Fibroblast of lung (primary cell): ENCODE data around the gene CHMP4B. TPM values are rescaled to one million over a fixed set of nuclear protein-coding genes. Genes with fewer than 3 reads are reported as not detected.
A peak's percentile ranks its signal among the peaks of the same experiment; 100 is the strongest.

Experiments
- DNase-seq, 2 donors: peaks; one replicate each; pipeline versions ENCODE4 v3.0.0 to v3.0.0-alpha.2; 2010; ENCODE audit warnings: low read depth in 2 of 2
- H2AFZ ChIP-seq: 2 replicates; pipeline ENCODE4 v1.5.1; 2012; ENCODE audit warnings: low read length, control low read depth, inconsistent platforms
- H3K27ac ChIP-seq: 2 replicates; pipeline ENCODE4 v1.5.1; 2011; ENCODE audit warnings: low read length, control low read depth; ENCODE audit not compliant: insufficient read depth
- H3K27me3 ChIP-seq: 2 replicates; pipeline ENCODE4 v1.5.1; 2011; ENCODE audit warnings: mild to moderate bottlenecking, low read length; ENCODE audit not compliant: control insufficient read depth, insufficient read depth
- H3K36me3 ChIP-seq: 2 replicates; pipeline ENCODE4 v1.5.1; 2011; ENCODE audit warnings: low read length; ENCODE audit not compliant: control insufficient read depth, insufficient read depth
- H3K4me1 ChIP-seq: 2 replicates; pipeline ENCODE4 v1.5.1; 2011; ENCODE audit warnings: low read length; ENCODE audit not compliant: control insufficient read depth, insufficient read depth; ENCODE audit errors: extremely low read depth
- H3K4me2 ChIP-seq: 2 replicates; pipeline ENCODE4 v1.5.1; 2011; ENCODE audit warnings: low read length, control low read depth; ENCODE audit not compliant: insufficient read depth; ENCODE audit errors: extremely low read depth
- H3K4me3 ChIP-seq, 4 experiments: fragments of 200-600 bp in 1 of 4; sonication (generic) in 1 of 4; replicated peaks in 1 of 4; 2 replicates each; pipeline ENCODE4 v1.5.1; 2011 to 2016; ENCODE audit warnings: low read length in 4 of 4, low read depth in 3 of 4, mild to moderate bottlenecking in 3 of 4, control low read depth in 2 of 4, inconsistent platforms in 1 of 4, mixed read lengths in 1 of 4; ENCODE audit not compliant: insufficient read depth in 1 of 4; ENCODE audit errors: control extremely low read depth in 1 of 4
- H3K79me2 ChIP-seq: 2 replicates; pipeline ENCODE4 v1.5.1; 2012; ENCODE audit warnings: mild to moderate bottlenecking, low read length, inconsistent platforms; ENCODE audit not compliant: control insufficient read depth, insufficient read depth
- H3K9ac ChIP-seq: 2 replicates; pipeline ENCODE4 v1.5.1; 2011; ENCODE audit warnings: mild to moderate bottlenecking, low read length, control low read depth; ENCODE audit not compliant: insufficient read depth
- H3K9me3 ChIP-seq: 2 replicates; pipeline ENCODE4 v1.5.1; 2012; ENCODE audit warnings: low read depth, low read length; ENCODE audit not compliant: control insufficient read depth, insufficient read depth
- H4K20me1 ChIP-seq: 2 replicates; pipeline ENCODE4 v1.5.1; 2011; ENCODE audit warnings: low read length; ENCODE audit not compliant: control insufficient read depth, insufficient read depth; ENCODE audit errors: extremely low read depth
- CTCF ChIP-seq, 2 donors: IDR thresholded peaks in 1 of 2; conservative IDR thresholded peaks in 1 of 2; 1 replicate in 1 of 2; 2 replicates in 1 of 2; pipeline ENCODE4 v1.5.1; 2011 to 2012; ENCODE audit warnings: low read length in 2 of 2, control low read depth in 1 of 2, inconsistent platforms in 1 of 2, low read depth in 1 of 2, mild to moderate bottlenecking in 1 of 2
- EZH2 ChIP-seq: IDR thresholded peaks from 2 replicates; pipeline ENCODE4 v1.5.1; 2012; ENCODE audit warnings: low read length, control low read depth, mild to moderate bottlenecking; ENCODE audit errors: missing control alignments
- polyA plus RNA-seq, 2 donors: library from polyadenylated mRNA; depleted of rRNA in 1 of 2; stranded (reverse) in 1 of 2; unstranded in 1 of 2; fragments of >200 nt; gene quantifications; 2 replicates each; pipeline ENCODE4 v1.2.1, GENCODE V29; 2011 to 2012; ENCODE audit warnings: missing spikeins in 1 of 2
- total RNA-seq: library from RNA; depleted of rRNA; stranded (reverse); fragments of >200 nt; gene quantifications from 2 replicates; pipeline ENCODE4 v1.2.1, GENCODE V29; 2014

CHMP4B gene
- total and polyA plus RNA-seq, 2 donors (not counting 1 experiment from before 2014, with no cell fraction given): 26.3 to 83.2 TPM

GRCh38 chr20:33787253-33787891, 23.8 kb upstream of the CHMP4B start:
- Histone ChIP-seq H3K4me3 (no peak overlapping the region), H3K9me3 (no peaks in the 10 kb centered on the region), H3K9ac (no peak overlapping the region), H3K27ac (no peak overlapping the region), H3K27me3 (no peaks in the 10 kb centered on the region), H3K79me2 (no peaks in the 10 kb centered on the region), H3K4me1 (peaks cover 7% of the 10 kb centered on the region), H4K20me1 (no peaks in the 10 kb centered on the region), H3K36me3 (peaks cover 3% of the 10 kb centered on the region), H2AFZ (no peak overlapping the region), H3K4me2 (no peak overlapping the region)
- TF ChIP-seq EZH2 (no peak), CTCF (conservative IDR thresholded peaks at IDR 0.05 in 1 of 2, IDR thresholded peaks at IDR 0.05 in 1 of 2; ENCODE audit: low read depth in 1 of 2, low read length in 2 of 2) (no peak)
- DNase-seq: no peak

GRCh38 chr20:33788351-33789049, 22.6 kb upstream of the CHMP4B start:
- no peak overlapping the region for H3K4me3 ChIP-seq
- H3K27me3 ChIP-seq: no peaks in the 10 kb centered on the region
- no peaks in the 10 kb centered on the region for H3K9me3 ChIP-seq
- no peak overlapping the region for H3K4me2 ChIP-seq
- no peaks in the 10 kb centered on the region for H4K20me1 ChIP-seq
- H2AFZ ChIP-seq: no peak overlapping the region
- peaks cover 3% of the 10 kb centered on the region for H3K36me3 ChIP-seq
- peaks cover 7% of the 10 kb centered on the region for H3K4me1 ChIP-seq
- H3K79me2 ChIP-seq: no peaks in the 10 kb centered on the region
- DNase-seq: no peak
- TF ChIP-seq EZH2 (no peak), CTCF (conservative IDR thresholded peaks at IDR 0.05 in 1 of 2, IDR thresholded peaks at IDR 0.05 in 1 of 2; ENCODE audit: low read depth in 1 of 2, low read length in 2 of 2) (no peak)
- H3K9ac ChIP-seq: no peak overlapping the region
- no peak overlapping the region for H3K27ac ChIP-seq

GRCh38 chr20:33789109-33789857, 21.9 kb upstream of the CHMP4B start:
- TF ChIP-seq CTCF (conservative IDR thresholded peaks at IDR 0.05 in 1 of 2, IDR thresholded peaks at IDR 0.05 in 1 of 2; ENCODE audit: low read depth in 1 of 2, low read length in 2 of 2): no peak
- TF ChIP-seq EZH2: no peak
- no peak overlapping the region for H3K27ac ChIP-seq
- peak overlapping the region; percentile 2 for H2AFZ ChIP-seq
- H4K20me1 ChIP-seq: no peaks in the 10 kb centered on the region
- H3K4me1 ChIP-seq: peaks cover 7% of the 10 kb centered on the region
- peak; percentile 86 to 98 for DNase-seq
- H3K9ac ChIP-seq: no peak overlapping the region
- H3K4me3 ChIP-seq: no peak overlapping the region
- no peaks in the 10 kb centered on the region for H3K27me3 ChIP-seq
- H3K9me3 ChIP-seq: no peaks in the 10 kb centered on the region
- H3K4me2 ChIP-seq: peak overlapping the region; percentile 75
- H3K79me2 ChIP-seq: no peaks in the 10 kb centered on the region
- H3K36me3 ChIP-seq: peaks cover 3% of the 10 kb centered on the region
